ENCODE measurements around the gene PATE2. TPM values are rescaled to one million over a fixed set of nuclear protein-coding genes. Genes with fewer than 3 reads are reported as not detected.

Gene PATE2
- polyA plus RNA-seq, 1 donor from 2014 or later, result not detected

GRCh38 chr11:125745979-125746378 lies 32.6 kb downstream of the PATE2 start, which contains the start of gene PATE1:
TSS of gene PATE1 (plus strand) at chr11:125746279. CDS start at chr11:125746305, 26 bp downstream.
- H3K9ac ChIP-seq (ENCODE audit: low read length), result no peak within 1 kb of the TSS
- H3K4me2 ChIP-seq (ENCODE audit: low read length), result no peak within 1 kb of the TSS
- TF ChIP-seq CTCF (IDR thresholded peaks at IDR 0.05; ENCODE audit: poor library complexity, severe bottlenecking) (no peak), TAF1 (IDR thresholded peaks at IDR 0.05; ENCODE audit: low read depth) (no peak), REST (IDR thresholded peaks at IDR 0.05; ENCODE audit: borderline replicate concordance) (no peak), EZH2 (IDR thresholded peaks at IDR 0.05; ENCODE audit: borderline replicate concordance, insufficient read depth, low read length, poor library complexity, severe bottlenecking) (no peak), RAD21 (conservative IDR thresholded peaks at IDR 0.05) (no peak), POLR2AphosphoS5 (IDR thresholded peaks at IDR 0.05) (no peak), MXI1 (conservative IDR thresholded peaks at IDR 0.05; ENCODE audit: poor library complexity, severe bottlenecking) (no peak), EP300 (conservative IDR thresholded peaks at IDR 0.05; ENCODE audit: poor library complexity, severe bottlenecking) (no peak), SMC3 (conservative IDR thresholded peaks at IDR 0.05; ENCODE audit: poor library complexity) (no peak)
- no peaks in the 10 kb centered on the region for H3K9me2 ChIP-seq (ENCODE audit: insufficient read depth, low read length)
- no peaks in the 10 kb centered on the region for H3K36me3 ChIP-seq (ENCODE audit: insufficient read depth, low read length)
- H3K79me2 ChIP-seq (replicated peaks; ENCODE audit: insufficient read depth, low read length), result no peaks in the 10 kb centered on the region
- no peaks in the 10 kb centered on the region for H3F3A ChIP-seq (ENCODE audit: insufficient read depth, low read length, poor library complexity, severe bottlenecking)
- no peaks in the 10 kb centered on the region for H3K9me3 ChIP-seq (ENCODE audit: low read length)
- no peak within 1 kb of the TSS for H3K4me3 ChIP-seq (ENCODE audit: low read length)
- H3K27ac ChIP-seq (ENCODE audit: low read length), result no peak within 1 kb of the TSS
- no peaks in the 10 kb centered on the region for H3K27me3 ChIP-seq (ENCODE audit: insufficient read depth, low read depth, low read length)
- no peak within 1 kb of the TSS for H2AFZ ChIP-seq (ENCODE audit: low read depth, low read length)
- no peaks in the 10 kb centered on the region for H4K20me1 ChIP-seq (ENCODE audit: insufficient read depth)

GRCh38 chr11:125743681-125744080 lies 34.9 kb downstream of the PATE2 start:
- Histone ChIP-seq H2AFZ (ENCODE audit: low read depth, low read length) (no peak overlapping the region), H3K4me3 (ENCODE audit: low read length) (no peak overlapping the region), H4K20me1 (ENCODE audit: insufficient read depth) (no peaks in the 10 kb centered on the region), H3K4me2 (ENCODE audit: low read length) (no peak overlapping the region), H3K36me3 (ENCODE audit: insufficient read depth, low read length) (no peaks in the 10 kb centered on the region), H3K27me3 (ENCODE audit: insufficient read depth, low read depth, low read length) (no peaks in the 10 kb centered on the region), H3K9me2 (ENCODE audit: insufficient read depth, low read length) (no peaks in the 10 kb centered on the region), H3K79me2 (replicated peaks; ENCODE audit: insufficient read depth, low read length) (no peaks in the 10 kb centered on the region), H3K9me3 (ENCODE audit: low read length) (no peaks in the 10 kb centered on the region), H3K27ac (ENCODE audit: low read length) (no peak overlapping the region), H3K9ac (ENCODE audit: low read length) (no peak overlapping the region), H3F3A (ENCODE audit: insufficient read depth, low read length, poor library complexity, severe bottlenecking) (no peaks in the 10 kb centered on the region)
- no peak for TF ChIP-seq POLR2AphosphoS5 (IDR thresholded peaks at IDR 0.05)
- no peak for TF ChIP-seq EZH2 (IDR thresholded peaks at IDR 0.05; ENCODE audit: borderline replicate concordance, insufficient read depth, low read length, poor library complexity, severe bottlenecking)
- no peak for TF ChIP-seq TAF1 (IDR thresholded peaks at IDR 0.05; ENCODE audit: low read depth)
- no peak for TF ChIP-seq MXI1 (conservative IDR thresholded peaks at IDR 0.05; ENCODE audit: poor library complexity, severe bottlenecking)

All from neural cell (in vitro differentiated cells).